Brain pericyte (primary cell): ENCODE data around the gene NEUROD2.

Experiments used
- DNase-seq: peaks from one replicate; pipeline ENCODE4 v3.0.0-alpha.2; 2012; ENCODE audit warnings: low read depth, low spot score

NEUROD2 gene

DNA sequence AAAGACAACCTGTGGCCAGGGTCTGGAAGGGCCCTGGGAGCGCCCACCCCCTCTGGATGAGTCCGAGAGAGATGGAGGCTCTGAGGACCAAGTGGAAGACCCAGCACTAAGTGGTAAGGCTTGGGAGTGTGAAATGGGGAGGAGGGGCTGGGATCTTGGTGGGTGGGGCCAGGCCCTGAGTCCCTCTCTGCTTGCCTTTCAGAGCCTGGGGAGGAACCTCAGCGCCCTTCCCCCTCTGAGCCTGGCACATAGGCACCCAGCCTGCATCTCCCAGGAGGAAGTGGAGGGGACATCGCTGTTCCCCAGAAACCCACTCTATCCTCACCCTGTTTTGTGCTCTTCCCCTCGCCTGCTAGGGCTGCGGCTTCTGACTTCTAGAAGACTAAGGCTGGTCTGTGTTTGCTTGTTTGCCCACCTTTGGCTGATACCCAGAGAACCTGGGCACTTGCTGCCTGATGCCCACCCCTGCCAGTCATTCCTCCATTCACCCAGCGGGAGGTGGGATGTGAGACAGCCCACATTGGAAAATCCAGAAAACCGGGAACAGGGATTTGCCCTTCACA is 28.0 kb upstream of the NEUROD2 start:
- DNase-seq = no peak

DNA sequence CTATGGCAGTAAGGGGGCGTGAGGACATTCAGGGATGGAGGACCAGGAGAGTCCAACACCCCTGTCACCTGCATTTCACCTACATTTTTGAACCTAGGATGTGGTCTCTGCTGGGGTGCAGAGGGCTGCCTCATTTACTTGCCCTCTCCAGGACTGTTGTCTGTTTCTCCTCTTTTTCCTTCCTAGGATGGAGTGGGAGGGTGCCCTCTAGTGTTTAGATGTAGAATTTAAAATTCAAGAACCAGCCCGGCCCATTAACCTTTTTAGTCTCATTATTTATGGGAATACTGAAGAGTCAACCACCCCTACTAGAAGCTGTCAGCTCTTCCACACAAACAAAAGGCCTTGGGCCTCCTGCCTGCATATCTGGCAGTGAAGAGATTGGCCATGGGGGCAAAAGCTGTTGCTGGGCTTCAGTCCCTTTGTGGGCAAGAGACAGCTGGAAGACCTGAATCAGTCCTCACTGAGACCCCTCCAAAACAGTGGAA is 26.7 kb upstream of the NEUROD2 start:
- no peak for DNase-seq

DNA sequence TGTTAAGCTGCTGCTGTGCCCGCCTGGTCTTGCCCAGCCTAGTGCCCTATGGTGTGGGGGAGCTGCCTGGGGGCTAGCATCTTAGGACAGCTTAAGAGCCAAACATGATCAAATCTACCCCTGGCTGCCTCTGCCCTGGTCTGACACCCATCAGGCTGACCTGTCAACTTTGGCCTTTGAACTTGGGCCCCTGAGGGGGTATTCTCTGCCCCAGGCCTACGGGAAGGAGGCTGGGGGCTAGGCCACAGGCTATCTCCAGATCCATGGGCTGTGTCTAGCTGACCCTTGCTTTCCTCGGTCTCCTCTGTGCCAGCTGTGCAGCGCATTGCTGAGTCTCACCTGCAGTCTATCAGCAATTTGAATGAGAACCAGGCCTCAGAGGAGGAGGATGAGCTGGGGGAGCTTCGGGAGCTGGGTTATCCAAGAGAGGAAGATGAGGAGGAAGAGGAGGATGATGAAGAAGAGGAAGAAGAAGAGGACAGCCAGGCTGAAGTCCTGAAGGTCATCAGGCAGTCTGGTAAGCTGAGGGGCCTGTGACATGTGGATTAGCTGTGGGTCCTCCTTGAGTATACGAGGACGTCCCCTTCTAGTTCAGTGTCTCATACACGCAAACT is 26.0 kb upstream of the NEUROD2 start:
- no peak for DNase-seq

DNA sequence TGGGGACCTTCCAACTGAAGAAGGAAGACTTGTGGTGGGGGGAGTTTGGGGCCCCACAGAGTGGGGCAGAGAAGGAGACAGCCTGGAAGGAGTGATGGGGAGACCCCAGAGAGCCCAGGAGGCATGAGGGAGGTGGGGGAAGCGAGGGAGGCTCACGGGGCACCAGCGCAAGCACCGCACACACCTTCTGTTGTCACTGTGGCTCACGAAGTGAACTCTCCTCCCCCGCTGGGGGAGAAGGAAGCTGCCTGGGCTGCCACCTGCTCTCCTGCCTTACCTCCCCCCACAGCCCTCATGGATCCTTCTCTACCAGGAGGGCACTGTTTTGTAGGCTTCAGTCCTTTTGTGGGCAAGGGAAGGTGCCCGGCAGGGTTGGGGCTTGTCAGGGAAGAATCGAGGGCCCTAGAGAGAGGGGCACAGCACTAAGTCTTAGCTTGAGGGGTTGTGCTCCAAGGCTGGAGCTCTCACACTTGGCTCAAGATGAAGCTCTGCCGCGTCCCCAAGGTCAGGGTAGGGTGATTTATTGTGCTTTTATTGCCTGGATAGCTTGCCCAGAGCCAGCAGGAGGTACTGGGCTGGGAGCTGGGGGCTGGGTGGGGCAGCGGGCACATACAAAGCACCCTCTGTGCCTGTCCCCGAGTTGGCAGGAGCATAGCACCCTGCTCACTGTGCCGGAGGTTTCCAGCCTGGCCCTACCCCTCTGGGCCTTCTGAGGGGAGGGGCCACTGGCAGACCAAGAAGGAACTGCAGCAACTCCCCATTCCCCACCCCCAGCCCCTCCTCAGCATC is 24.6 kb upstream of the NEUROD2 start:
- no peak for DNase-seq

DNA sequence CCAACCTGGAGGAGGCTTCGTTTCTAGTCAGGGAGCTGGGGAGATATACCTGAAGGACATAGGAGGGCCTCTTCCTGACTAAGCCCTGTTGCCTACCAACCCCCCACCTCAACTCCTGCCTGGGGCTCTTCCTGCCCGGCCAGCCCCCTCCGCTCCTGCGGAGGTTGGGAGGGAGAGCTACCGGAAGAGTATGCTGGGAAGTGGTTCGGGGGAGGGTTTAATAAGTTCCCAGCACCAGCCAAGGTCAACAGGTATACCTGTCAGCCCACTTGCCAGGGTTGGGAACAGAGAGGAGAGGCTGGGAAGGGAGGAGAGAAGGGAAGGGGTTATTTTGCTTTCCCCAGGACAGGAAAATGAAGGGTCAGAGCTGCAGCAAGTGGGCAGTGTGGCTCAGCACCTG is 23.7 kb upstream of the NEUROD2 start:
- no peak for DNase-seq

DNA sequence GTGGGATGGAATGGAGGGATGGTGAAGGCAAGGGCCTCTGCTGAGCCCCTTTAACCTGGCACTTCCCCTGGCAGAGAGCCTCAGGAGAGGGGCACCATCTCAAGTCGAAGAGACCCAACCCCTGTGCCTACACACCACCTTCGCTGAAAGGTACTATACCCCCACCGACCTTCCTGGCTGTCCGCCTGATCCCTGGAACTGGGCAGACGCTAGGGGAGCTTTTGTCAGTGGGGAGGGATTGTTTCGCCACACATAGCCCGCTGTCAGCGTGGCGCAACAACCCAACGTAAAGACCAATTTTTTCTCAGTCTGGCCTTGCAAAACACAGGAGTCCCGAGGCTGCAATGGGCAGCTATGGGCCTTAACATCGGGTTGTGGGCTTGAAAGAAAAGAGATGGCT is 22.2 kb upstream of the NEUROD2 start:
- DNase-seq = no peak

DNA sequence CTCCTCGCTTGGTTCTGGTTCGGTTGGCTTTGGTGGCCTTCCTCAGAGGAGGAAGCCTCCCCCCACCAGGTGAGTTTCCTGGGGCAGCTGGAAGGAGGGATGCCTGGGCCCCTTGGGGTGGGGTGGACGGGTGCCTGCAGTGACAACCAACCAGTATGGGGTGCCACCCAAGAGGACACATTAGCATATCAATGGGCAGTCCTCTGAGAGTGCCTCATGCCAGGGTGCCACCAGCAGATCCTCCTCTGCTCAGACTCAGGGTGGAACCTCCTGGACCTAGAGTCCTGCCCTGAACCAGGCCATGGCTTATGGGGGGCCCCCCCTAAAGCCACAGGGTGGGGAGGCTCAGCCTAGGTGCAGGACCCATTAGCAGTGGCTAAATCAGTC is 21.8 kb upstream of the NEUROD2 start:
- no peak for DNase-seq

DNA sequence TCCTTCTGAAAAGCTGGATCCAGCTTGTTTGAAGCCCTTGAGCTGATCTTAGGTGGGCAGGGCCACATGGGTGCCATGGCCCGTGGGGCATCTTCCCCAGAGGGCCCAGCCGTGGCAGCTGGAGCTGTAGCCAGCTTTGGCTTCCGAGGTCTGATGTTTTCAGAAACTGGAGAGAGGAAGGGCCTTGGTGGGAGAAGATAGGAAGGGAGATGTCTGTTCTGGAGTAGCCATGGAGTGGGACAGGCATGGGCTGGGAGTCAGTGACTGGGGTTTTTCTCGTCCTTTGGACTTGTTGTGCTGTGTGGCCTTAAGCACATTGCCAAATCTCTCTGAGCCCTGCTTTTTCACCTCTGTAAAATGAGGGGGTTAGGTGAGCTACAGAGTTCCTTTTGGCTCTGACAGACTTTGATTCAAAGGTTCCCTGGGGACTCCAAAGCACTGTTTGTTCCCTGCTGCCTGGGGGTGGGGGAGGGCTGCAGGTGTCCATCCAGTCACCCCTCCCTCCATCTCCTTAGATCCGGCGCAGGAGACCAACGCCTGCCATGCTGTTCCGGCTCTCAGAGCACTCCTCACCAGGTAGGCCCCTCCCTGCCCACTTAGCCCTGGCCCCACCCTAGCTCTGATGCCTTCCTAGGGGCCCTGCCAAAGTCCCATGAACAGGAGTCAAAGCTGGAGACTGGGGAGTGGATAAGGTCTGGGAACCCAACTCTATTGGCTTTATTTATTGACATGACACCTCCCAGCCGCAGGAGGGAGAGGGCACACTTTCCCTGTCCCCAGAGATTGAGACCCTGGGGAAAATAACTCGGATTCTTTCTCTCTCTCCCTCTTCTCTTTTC is 21.2 kb upstream of the NEUROD2 start:
- no peak for DNase-seq

DNA sequence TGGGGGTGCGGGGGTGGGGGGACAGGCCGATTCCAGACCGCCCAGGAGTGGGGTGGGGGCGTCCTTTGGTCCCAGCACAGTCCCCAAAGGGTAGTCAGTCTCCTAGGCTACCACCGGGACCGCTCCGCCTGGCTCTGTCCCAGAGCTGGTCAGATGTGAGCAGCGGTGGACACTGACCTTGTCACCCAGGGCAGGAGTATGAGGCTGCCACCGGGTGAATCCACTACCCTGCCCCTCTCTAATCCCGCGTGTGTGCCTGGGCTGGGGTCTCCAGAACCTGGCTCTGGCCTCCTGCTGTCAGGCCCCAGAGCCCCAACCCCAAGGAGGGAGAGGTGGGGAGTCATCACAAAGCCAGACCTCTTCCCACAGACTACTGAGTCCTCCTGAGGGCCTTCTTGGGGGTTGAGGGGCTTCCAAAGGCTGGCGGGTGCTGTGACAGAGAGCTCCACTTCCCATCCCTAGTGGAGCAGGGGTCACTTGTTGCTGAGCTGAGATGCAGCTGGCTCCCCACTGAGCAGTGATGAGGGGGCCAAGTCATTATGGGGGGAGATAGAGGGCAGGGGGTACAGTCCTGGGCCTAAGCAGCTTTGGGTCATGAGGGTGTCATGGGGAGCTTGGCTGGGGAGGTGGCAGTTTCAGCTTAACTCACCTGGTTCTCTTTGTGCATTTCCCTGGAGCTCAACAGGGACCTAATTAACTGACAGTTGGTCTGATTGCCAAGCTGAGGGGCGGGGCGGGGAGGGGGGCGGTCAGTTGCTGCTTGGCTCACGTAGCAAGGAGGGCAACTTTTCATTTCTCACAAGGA is 20.2 kb upstream of the NEUROD2 start:
- no peak for DNase-seq

DNA sequence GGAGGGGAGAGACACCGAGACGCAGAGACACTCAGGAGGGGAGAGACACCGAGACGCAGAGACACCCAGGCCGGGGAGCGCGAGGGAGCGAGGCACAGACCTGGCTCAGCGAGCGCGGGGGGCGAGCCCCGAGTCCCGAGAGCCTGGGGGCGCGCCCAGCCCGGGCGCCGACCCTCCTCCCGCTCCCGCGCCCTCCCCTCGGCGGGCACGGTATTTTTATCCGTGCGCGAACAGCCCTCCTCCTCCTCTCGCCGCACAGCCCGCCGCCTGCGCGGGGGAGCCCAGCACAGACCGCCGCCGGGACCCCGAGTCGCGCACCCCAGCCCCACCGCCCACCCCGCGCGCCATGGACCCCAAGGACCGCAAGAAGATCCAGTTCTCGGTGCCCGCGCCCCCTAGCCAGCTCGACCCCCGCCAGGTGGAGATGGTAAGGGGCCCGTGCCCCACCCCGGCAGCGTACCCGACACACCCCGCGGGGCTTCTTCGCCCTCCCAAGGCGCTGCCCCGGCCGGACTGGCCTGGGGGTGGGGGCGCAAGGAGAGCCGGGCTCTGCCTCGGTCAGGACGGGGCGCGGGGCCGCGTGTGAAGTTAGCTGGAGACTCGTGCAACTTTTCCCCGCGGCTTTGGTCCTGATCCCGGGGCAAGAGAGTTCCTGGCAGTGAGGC is 19.5 kb upstream of the NEUROD2 start:
- DNase-seq = no peak

DNA sequence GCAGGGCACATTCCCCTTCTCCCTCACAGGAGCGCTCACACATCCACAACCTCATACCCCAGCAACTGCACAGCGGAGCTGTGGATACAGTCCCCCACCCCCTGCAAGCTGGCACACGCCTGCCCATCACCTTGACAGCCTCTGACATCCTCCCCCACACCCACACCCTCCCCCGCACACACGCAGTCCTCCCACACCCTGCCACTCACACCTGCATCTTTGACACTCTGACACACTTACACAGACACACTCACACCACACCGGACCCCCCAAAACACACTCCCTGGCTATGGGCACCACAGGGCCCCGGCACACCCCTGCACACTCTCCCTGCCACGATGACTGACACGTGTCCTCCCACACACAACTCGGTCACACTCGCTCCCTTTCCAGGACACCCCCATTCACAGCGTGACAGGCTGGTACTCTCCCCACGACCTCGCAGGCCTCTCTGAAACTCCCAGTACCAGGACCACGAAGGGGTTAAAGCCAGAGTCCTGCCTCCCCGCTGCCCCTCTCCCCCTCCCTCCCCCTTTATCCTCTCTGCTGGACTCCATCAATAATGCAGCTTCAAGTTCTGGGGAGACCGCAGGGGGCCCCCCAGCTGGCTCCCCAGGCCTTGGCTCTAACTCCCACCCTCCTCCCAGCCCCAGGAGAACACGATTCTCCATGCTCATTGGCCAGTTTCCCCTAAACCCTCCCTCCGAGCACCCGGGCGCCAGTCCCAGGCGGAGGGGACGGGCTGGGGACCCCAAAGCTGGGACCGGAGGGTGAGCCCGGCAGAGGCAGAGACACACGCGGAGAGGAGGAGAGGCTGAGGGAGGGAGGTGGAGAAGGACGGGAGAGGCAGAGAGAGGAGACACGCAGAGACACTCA is 18.7 kb upstream of the NEUROD2 start, which contains the start of gene PPP1R1B:
TSS of gene PPP1R1B (plus strand) at position 782 of the 876 bp plus-strand sequence. CDS start 441 bp downstream, outside the sequence.
- no peak for DNase-seq

DNA sequence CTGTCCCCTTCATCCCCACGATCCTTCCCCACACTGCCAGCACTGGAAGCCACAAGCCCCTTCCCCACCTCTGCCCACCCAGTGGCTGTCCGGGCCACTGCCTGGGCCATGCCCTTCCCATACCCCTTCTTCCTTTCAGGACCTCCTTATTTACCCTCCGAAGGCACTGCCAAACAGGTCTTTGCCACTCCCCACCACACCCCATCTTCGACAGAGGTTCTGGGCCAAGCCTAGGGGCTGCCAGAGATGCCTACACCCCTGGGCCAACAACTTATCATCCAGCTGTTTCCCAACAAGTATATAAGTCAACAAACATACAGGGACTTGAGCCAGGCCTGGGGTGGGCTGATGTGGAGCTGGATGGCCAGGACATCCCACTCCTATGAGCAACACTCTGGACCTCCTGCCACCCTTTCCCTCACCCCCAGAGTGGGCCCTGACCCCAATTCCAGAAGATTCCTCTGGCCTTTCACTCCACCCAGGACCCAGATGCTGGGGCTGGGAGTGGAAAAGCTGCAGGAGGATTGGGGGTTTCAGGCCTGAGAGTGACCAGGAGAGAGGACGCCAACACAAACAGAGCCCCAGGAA is 17.6 kb upstream of the NEUROD2 start:
- DNase-seq = no peak

DNA sequence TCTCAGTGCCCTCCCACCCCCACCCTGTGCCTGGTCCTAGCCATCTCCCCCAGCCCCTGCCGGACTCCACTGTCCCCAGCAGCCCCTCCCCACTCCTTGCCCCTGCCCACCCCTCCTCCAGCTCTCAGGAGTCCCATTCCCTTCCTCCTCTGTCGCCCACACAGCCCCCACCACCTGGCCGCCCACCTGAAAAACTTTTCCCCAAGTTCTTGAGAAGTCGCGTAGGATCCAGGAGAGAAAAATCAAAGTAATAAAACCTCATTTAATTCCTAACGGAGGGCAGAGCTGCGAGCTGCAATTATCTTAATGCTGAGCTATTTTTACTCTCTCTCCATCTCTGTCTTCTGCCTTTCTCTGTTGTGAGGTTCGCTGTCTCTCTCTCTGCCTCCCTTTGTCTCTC is 16.6 kb upstream of the NEUROD2 start:
- DNase-seq = no peak

DNA sequence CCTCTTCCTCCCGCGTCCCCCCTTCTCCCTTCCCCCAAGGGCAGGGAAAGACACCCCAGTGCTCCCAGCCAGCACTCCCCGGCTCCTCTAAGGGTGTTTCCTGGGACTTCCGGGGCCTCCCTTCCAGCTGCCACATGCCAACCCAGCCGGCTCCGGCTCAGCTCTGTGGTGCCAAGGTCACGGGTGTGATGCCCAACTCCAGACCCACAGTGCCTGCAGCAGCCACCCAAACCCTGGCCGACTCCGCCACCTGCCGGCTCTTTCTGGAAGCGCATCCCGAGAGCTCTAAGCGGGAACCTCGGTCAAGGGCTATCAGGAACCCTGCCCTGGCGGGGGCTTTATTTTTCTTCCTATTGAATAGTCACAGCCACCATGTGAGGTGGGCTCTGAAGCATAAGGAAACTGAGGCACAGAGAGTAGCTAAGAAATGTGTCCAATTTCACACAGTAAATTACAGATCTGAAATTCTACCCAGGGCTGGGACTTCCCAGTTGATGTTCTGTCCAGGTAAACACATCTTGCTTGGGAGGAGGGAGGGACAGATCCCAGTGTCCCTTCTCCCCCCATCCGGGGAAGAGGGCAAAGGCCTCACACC is 15.7 kb upstream of the NEUROD2 start:
- no peak for DNase-seq

DNA sequence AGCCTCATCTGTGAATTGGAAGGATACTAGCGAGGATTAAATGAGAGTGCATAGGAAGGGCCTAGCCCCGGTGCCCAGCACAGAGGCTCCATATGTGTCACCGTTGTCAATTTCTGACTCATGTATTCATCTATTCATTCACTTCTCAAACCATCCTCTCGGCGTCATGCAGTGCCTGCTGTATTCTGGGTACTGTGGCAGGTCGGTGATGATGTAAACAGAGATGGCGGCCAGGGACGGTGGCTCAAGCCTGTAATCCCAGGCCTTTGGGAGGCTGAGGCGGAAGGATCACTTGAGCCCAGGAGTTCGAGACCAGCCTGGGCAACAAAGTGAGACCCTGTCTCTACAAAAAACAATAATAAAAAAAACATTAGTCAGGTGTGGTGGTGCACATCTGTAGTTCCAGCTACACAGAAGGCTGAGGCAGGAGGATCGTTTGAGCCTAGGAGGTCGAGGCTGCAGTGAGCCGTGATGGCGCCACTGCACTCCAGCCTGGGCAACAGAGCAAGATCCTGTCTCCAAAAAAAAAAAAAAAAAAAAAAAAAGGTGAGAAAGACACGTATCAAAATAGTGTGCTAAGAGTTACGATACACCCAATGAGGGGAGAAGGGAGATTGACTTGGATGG is 14.8 kb upstream of the NEUROD2 start:
- DNase-seq = no peak

DNA sequence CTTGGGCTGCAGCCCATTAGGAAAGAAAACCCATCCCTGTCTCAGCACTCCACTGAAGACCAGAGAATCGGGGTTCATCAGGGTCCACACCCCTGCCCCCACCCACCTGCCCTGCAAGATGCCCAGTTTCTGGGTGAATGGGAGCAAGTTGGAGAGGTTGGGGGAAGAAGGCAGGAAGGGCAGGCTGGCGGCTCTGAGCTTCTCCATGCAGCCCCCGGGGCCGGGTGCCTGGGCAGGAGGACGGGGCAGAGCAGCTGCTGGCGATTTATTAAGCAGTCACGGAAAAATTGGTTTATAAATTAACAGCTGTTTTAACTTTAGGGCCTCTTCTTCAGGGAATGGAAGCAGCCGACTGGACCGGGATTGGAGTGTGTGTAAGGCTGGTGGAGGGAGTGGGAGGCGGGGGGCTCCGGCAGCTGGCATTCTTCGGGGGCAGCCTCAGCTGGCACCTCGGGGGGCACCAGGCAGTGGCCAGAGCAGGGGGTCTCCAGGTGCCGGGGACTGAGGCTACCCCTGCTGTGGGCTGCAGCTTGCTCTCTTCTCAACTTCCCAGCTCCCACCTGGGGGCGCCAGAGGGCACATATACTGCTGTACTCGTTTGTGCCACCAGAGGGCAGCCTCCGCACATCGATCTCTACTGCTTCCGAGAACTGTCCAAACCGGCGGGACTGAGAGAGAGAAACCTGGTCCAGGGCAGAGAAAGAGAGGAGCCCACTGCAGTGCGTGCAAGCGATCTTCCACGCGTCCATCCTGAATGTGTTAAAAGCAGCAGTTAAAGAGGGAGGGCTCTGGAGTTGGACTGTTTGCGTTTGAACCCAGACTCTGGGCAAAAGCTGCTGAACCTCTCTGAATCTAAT is 14.0 kb upstream of the NEUROD2 start:
- peak; percentile 71 for DNase-seq

DNA sequence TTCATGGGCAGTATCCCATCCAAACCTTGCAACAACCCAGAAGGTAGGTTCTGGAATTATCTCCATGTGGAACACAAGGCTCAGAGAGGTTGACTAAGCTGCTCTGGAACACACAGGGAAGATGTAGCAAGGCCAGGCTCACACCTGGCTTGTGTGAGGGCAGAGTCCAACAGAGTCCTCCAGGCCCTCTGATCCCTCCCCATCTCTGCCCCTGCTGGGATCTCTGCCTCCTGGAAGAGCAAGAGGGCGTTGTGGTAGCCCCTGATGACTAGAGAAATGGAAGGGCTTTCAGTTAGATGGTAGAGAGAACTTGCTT is 12.0 kb upstream of the NEUROD2 start:
- no peak for DNase-seq
